ENCODE measurements around the gene KIAA0753.

Gene KIAA0753

GRCh38 chr17:6626616-6627015, 13.9 kb downstream of the KIAA0753 start:
- no peak for TF ChIP-seq CTCF (IDR thresholded peaks at IDR 0.05; ENCODE audit: poor library complexity, severe bottlenecking)
- no peak for ATAC-seq (ENCODE audit: low read depth)
- Histone ChIP-seq H3K27me3 (ENCODE audit: insufficient read depth, poor library complexity, severe bottlenecking) (no peaks in the 10 kb centered on the region), H3K4me1 (ENCODE audit: insufficient read depth, poor library complexity, severe bottlenecking) (peaks cover 8% of the 10 kb centered on the region), H3K27ac (ENCODE audit: poor library complexity, severe bottlenecking) (peak overlapping the region; percentile 23), H3K9me3 (ENCODE audit: severe bottlenecking) (no peaks in the 10 kb centered on the region), H3K36me3 (ENCODE audit: low read depth) (peaks cover 97% of the 10 kb centered on the region), H3K4me3 (ENCODE audit: severe bottlenecking) (no peak overlapping the region)
- no peak for DNase-seq (ENCODE audit: low spot score)

GRCh38 chr17:6623941-6624340, 16.6 kb downstream of the KIAA0753 start:
- DNase-seq (ENCODE audit: low spot score), result no peak
- ATAC-seq (ENCODE audit: low read depth), result no peak
- peaks cover 8% of the 10 kb centered on the region for H3K4me1 ChIP-seq (ENCODE audit: insufficient read depth, poor library complexity, severe bottlenecking)
- H3K36me3 ChIP-seq (ENCODE audit: low read depth), result peaks cover 94% of the 10 kb centered on the region
- no peaks in the 10 kb centered on the region for H3K9me3 ChIP-seq (ENCODE audit: severe bottlenecking)
- no peak overlapping the region for H3K4me3 ChIP-seq (ENCODE audit: severe bottlenecking)
- H3K27ac ChIP-seq (ENCODE audit: poor library complexity, severe bottlenecking), result no peak overlapping the region
- H3K27me3 ChIP-seq (ENCODE audit: insufficient read depth, poor library complexity, severe bottlenecking), result no peaks in the 10 kb centered on the region
- no peak for TF ChIP-seq CTCF (IDR thresholded peaks at IDR 0.05; ENCODE audit: poor library complexity, severe bottlenecking)

GRCh38 chr17:6611231-6611630, 29.3 kb downstream of the KIAA0753 start:
- Histone ChIP-seq H3K27me3 (ENCODE audit: insufficient read depth, poor library complexity, severe bottlenecking) (no peaks in the 10 kb centered on the region), H3K4me3 (ENCODE audit: severe bottlenecking) (no peak overlapping the region), H3K4me1 (ENCODE audit: insufficient read depth, poor library complexity, severe bottlenecking) (peaks cover 10% of the 10 kb centered on the region), H3K27ac (ENCODE audit: poor library complexity, severe bottlenecking) (no peak overlapping the region), H3K36me3 (ENCODE audit: low read depth) (peaks cover 91% of the 10 kb centered on the region), H3K9me3 (ENCODE audit: severe bottlenecking) (no peaks in the 10 kb centered on the region)
- no peak for ATAC-seq (ENCODE audit: low read depth)
- TF ChIP-seq CTCF (IDR thresholded peaks at IDR 0.05; ENCODE audit: poor library complexity, severe bottlenecking), result no peak
- no peak for DNase-seq (ENCODE audit: low spot score)

GRCh38 chr17:6610011-6610410, 30.5 kb downstream of the KIAA0753 start:
- ATAC-seq (ENCODE audit: low read depth), result no peak

More at GRCh38 chr17:6610011-6610410, 30.5 kb downstream of the KIAA0753 start:
- no peak for DNase-seq (ENCODE audit: low spot score)
- H3K27me3 ChIP-seq (ENCODE audit: insufficient read depth, poor library complexity, severe bottlenecking), result no peaks in the 10 kb centered on the region
- H3K4me3 ChIP-seq (ENCODE audit: severe bottlenecking), result no peak overlapping the region
- no peak overlapping the region for H3K27ac ChIP-seq (ENCODE audit: poor library complexity, severe bottlenecking)
- TF ChIP-seq CTCF (IDR thresholded peaks at IDR 0.05; ENCODE audit: poor library complexity, severe bottlenecking), result no peak
- H3K4me1 ChIP-seq (ENCODE audit: insufficient read depth, poor library complexity, severe bottlenecking), result peaks cover 10% of the 10 kb centered on the region
- H3K9me3 ChIP-seq (ENCODE audit: severe bottlenecking), result no peaks in the 10 kb centered on the region
- peaks cover 89% of the 10 kb centered on the region for H3K36me3 ChIP-seq (ENCODE audit: low read depth)
